ENCODE data around the gene B3GLCT. TPM values are rescaled to one million over a fixed set of nuclear protein-coding genes. Genes with fewer than 3 reads are reported as not detected.

Gene B3GLCT
- total RNA-seq, 4 donors from 2014 or later = 1.6 to 5.7 (median 3.9) TPM

DNA sequence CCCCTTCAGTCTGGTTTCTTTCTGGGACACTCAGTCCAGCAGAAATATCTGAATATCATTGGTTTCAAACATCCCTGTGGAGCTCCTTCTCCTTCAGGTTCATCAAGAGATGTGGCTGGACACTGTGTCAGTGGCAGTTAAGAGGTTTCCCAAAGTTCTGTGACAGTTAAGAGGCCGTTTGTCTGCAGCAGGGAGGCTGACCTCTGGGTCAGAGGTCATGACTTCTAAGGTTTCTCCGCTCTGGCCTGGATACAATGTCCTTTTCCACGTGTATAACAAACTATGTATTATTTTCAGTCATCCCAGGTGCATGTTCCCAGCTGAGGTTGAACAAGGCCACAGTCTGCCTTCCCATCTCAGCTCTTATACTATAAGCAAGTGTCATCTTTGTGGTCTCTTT, 174.9 kb downstream of the B3GLCT start:
- TF ChIP-seq POLR2AphosphoS5 (IDR thresholded peaks at IDR 0.05) = no peak
- TF ChIP-seq POLR2A (IDR thresholded peaks at IDR 0.05) = no peak
- TF ChIP-seq, protein P1, sequence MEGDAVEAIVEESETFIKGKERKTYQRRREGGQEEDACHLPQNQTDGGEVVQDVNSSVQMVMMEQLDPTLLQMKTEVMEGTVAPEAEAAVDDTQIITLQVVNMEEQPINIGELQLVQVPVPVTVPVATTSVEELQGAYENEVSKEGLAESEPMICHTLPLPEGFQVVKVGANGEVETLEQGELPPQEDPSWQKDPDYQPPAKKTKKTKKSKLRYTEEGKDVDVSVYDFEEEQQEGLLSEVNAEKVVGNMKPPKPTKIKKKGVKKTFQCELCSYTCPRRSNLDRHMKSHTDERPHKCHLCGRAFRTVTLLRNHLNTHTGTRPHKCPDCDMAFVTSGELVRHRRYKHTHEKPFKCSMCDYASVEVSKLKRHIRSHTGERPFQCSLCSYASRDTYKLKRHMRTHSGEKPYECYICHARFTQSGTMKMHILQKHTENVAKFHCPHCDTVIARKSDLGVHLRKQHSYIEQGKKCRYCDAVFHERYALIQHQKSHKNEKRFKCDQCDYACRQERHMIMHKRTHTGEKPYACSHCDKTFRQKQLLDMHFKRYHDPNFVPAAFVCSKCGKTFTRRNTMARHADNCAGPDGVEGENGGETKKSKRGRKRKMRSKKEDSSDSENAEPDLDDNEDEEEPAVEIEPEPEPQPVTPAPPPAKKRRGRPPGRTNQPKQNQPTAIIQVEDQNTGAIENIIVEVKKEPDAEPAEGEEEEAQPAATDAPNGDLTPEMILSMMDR (IDR thresholded peaks at IDR 0.05) = no peak
- no peak for TF ChIP-seq EP300 (IDR thresholded peaks at IDR 0.05; ENCODE audit: low read depth)
- H3K4me3 ChIP-seq = no peak overlapping the region
- 37% methylated on average over 3 of the region's 3 CpGs; no CpG with 5 or more reads in 1 of the 2 donors for WGBS, 2 donors (ENCODE audit: low coverage in 1 of 2)
- no peaks in the 10 kb centered on the region for H3K36me3 ChIP-seq
- in situ Hi-C loops (cut with MboI; ENCODE audit: low pct_ligation_motif_present in 1 of 4, low pct_unique_long_range_greater_than_20kb in 1 of 4, low sequenced_read_pairs in 3 of 4) (no loop called here), intact Hi-C loops (cut with DNase I; ENCODE audit: low total_unique reads) (no loop called here)
- H3K27me3 ChIP-seq = no peaks in the 10 kb centered on the region
- H3K27ac ChIP-seq = no peak overlapping the region
- H3K9me3 ChIP-seq = no peaks in the 10 kb centered on the region
- H3K4me1 ChIP-seq = no peaks in the 10 kb centered on the region
- no peak for DNase-seq

DNA sequence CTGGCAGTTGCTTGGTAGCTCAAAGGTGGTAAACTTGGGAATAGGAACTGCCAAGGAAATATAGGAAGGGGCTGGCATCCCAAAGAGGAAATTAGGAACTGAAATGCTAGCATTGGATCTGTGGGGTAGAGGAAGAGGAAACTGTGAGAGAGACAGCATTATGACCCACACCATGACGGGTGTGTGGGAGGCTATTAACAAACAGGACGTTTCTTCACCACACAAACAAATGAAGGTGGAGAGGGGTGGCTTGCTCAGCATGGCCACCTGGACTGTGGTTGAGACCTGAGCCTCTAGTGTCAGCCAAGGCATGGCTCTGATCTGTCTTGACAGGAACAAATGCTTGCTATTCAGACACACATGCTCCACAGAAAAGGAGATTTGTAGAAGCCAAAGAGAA, 178.2 kb downstream of the B3GLCT start:
- no peak overlapping the region for H3K4me3 ChIP-seq
- 15 to 19% methylated on average over 2 of the region's 2 CpGs for WGBS, 2 donors (ENCODE audit: low coverage in 1 of 2)
- H3K27me3 ChIP-seq = no peaks in the 10 kb centered on the region
- H3K4me1 ChIP-seq = no peaks in the 10 kb centered on the region
- intact Hi-C loops (cut with DNase I; ENCODE audit: low total_unique reads) = no loop called here
- TF ChIP-seq POLR2AphosphoS5 (IDR thresholded peaks at IDR 0.05) = no peak
- no peaks in the 10 kb centered on the region for H3K36me3 ChIP-seq
- no peak overlapping the region for H3K27ac ChIP-seq
- no peaks in the 10 kb centered on the region for H3K9me3 ChIP-seq
- in situ Hi-C loops (cut with MboI; ENCODE audit: low pct_ligation_motif_present in 1 of 4, low pct_unique_long_range_greater_than_20kb in 1 of 4, low sequenced_read_pairs in 3 of 4) = no loop called here
- DNase-seq = no peak

DNA sequence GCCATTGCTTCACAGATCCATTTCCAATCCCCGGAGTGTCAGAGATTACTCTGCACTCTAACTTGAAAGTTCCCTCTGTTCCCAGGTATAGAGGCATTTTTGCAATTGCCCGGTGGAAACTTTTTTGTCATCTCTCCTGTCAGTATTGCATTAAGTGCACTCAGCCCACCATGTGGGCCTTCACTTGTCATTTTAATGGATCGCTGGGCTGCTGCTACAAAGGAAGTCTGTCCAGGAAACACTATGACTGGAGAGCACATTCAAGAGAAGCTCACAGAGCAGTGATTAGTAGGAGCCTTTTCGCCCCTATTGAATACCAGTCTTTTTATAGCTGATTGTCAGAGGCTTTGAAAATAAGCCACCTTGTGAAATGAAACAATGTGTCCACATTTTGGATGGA, 180.9 kb downstream of the B3GLCT start:
- Histone ChIP-seq H3K9me3 (no peaks in the 10 kb centered on the region), H3K27ac (no peak overlapping the region), H3K36me3 (no peaks in the 10 kb centered on the region), H3K4me3 (no peak overlapping the region), H3K27me3 (no peaks in the 10 kb centered on the region), H3K4me1 (no peaks in the 10 kb centered on the region)
- no peak for DNase-seq
- in situ Hi-C loops (cut with MboI; ENCODE audit: low pct_ligation_motif_present in 1 of 4, low pct_unique_long_range_greater_than_20kb in 1 of 4, low sequenced_read_pairs in 3 of 4) = no loop called here
- TF ChIP-seq, protein P1 (IDR thresholded peaks at IDR 0.05) = no peak
- TF ChIP-seq POLR2AphosphoS5 (IDR thresholded peaks at IDR 0.05) = no peak
- no peak for TF ChIP-seq POLR2A (IDR thresholded peaks at IDR 0.05)
- no peak for TF ChIP-seq EP300 (IDR thresholded peaks at IDR 0.05; ENCODE audit: low read depth)
- WGBS, 2 donors (ENCODE audit: low coverage in 1 of 2) = 56 to 60% methylated on average over 1 to 4 of the region's 4 CpGs
- intact Hi-C loops (cut with DNase I; ENCODE audit: low total_unique reads) = no loop called here

Other genes with a start within 250 kb of the B3GLCT start
- 10 to 100 TPM; 16.1 to 58.3 (median 30.7) TPM for gene HSPH1, start 38.1 kb upstream of the B3GLCT start, total RNA-seq